IMR-90 (cell line): ENCODE measurements around the gene KNCN. TPM values are rescaled to one million over a fixed set of nuclear protein-coding genes. Genes with fewer than 3 reads are reported as not detected.

Experiments
- ATAC-seq: fragments of 200-7000 bp; cut with Tn5 transposase; 2 replicates; pipeline ENCODE4 v1.9.1; 2020; ENCODE audit warnings: low read depth, mild to moderate bottlenecking, moderate library complexity
- BruUV-seq: library from RNA; stranded (reverse); fragments of 400-500 nt; replicated peaks from 2 replicates; lab custom pipeline; 2021; lab: Mats Ljungman, UMichigan
- CTCF ChIA-PET: fragments of 300-600 bp; formaldehyde crosslinking; extraction: SDS; loops from one replicate; lab custom pipeline; 2021; ENCODE audit warnings: antibody characterized with exemption; lab: Yijun Ruan, JAX
- POLR2A ChIA-PET: fragments of 300-600 bp; sonication (Branson Sonifier 250); formaldehyde crosslinking; loops from one replicate; lab custom pipeline; 2022; ENCODE audit warnings: antibody characterized with exemption; ENCODE audit not compliant: unreplicated experiment; lab: Charles Lee
- DNase-seq: peaks from one replicate; pipeline ENCODE4 v3.0.0; 2013
- H2AFZ ChIP-seq: replicated peaks from 2 replicates; pipeline ENCODE3; 2013; ENCODE audit warnings: low read length, mild to moderate bottlenecking; ENCODE audit not compliant: poor library complexity
- H2AK5ac ChIP-seq: 2 replicates; pipeline ENCODE4 v1.6.1; 2013; ENCODE audit warnings: low read depth, low read length, inconsistent platforms
- H2AK9ac ChIP-seq: replicated peaks from 2 replicates; pipeline ENCODE3; 2013; ENCODE audit warnings: mild to moderate bottlenecking, low read depth, low read length, moderate library complexity; ENCODE audit not compliant: poor library complexity
- H2BK120ac ChIP-seq: 2 replicates; pipeline ENCODE4 v1.6.1; 2013; ENCODE audit warnings: low read depth, low read length, inconsistent platforms
- H2BK15ac ChIP-seq: 3 replicates; pipeline ENCODE4 v1.6.1; 2013; ENCODE audit warnings: low read depth, low read length, inconsistent platforms
- H2BK20ac ChIP-seq: 2 replicates; pipeline ENCODE4 v1.6.1; 2013; ENCODE audit warnings: low read depth, mild to moderate bottlenecking, inconsistent platforms, low read length, moderate library complexity
- H2BK5ac ChIP-seq: 2 replicates; pipeline ENCODE4 v1.6.1; 2013; ENCODE audit warnings: mild to moderate bottlenecking, low read depth, low read length, inconsistent platforms; ENCODE audit not compliant: poor library complexity, severe bottlenecking
- H3K14ac ChIP-seq: replicated peaks from 2 replicates; pipeline ENCODE4 v1.6.1; 2013; ENCODE audit warnings: low read depth, low read length, inconsistent platforms
- H3K18ac ChIP-seq: 2 replicates; pipeline ENCODE4 v1.6.1; 2013; ENCODE audit warnings: low read depth, low read length, control low read depth
- H3K23ac ChIP-seq: 2 replicates; pipeline ENCODE4 v1.6.1; 2013; ENCODE audit warnings: low read depth, low read length, inconsistent platforms
- H3K27ac ChIP-seq: 2 replicates; pipeline ENCODE4 v1.5.1; 2013; ENCODE audit warnings: mild to moderate bottlenecking, control low read depth, low read length; ENCODE audit not compliant: insufficient read depth
- H3K27me3 ChIP-seq: 2 replicates; pipeline ENCODE4 v1.6.1; 2013; ENCODE audit warnings: low read length; ENCODE audit not compliant: control insufficient read depth, insufficient read depth
- H3K36me3 ChIP-seq: 2 replicates; pipeline ENCODE4 v1.6.1; 2013; ENCODE audit warnings: low read length, mixed read lengths; ENCODE audit not compliant: control insufficient read depth, insufficient read depth
- H3K4ac ChIP-seq: 2 replicates; pipeline ENCODE4 v1.6.1; 2013; ENCODE audit warnings: low read depth, low read length, inconsistent platforms
- H3K4me1 ChIP-seq: 2 replicates; pipeline ENCODE4 v1.6.1; 2013; ENCODE audit warnings: low read length, mixed read lengths; ENCODE audit not compliant: control insufficient read depth, insufficient read depth
- H3K4me2 ChIP-seq: 2 replicates; pipeline ENCODE4 v1.6.1; 2013; ENCODE audit warnings: low read depth, mild to moderate bottlenecking, control low read depth, low read length, moderate library complexity
- H3K4me3 ChIP-seq: 2 replicates; pipeline ENCODE4 v1.5.1; 2013; ENCODE audit warnings: low read depth, mild to moderate bottlenecking, control low read depth, low read length, moderate library complexity; ENCODE audit not compliant: insufficient read depth
- H3K56ac ChIP-seq: 2 replicates; pipeline ENCODE4 v1.6.1; 2013; ENCODE audit warnings: low read length, inconsistent platforms; ENCODE audit not compliant: insufficient read depth; ENCODE audit errors: extremely low read depth
- H3K79me1 ChIP-seq, 2 experiments: 2 replicates each; pipeline ENCODE4 v1.6.1; 2013; ENCODE audit warnings: low read length in 2 of 2, inconsistent platforms in 1 of 2, low read depth in 1 of 2
- H3K9ac ChIP-seq: 2 replicates; pipeline ENCODE4 v1.6.1; 2013; ENCODE audit warnings: low read depth, low read length, control low read depth
- H3K9me1 ChIP-seq: 2 replicates; pipeline ENCODE4 v1.6.1; 2013; ENCODE audit warnings: low read length, inconsistent platforms; ENCODE audit not compliant: insufficient read depth
- H3K9me3 ChIP-seq: 2 replicates; pipeline ENCODE4 v1.6.1; 2013; ENCODE audit warnings: low read length; ENCODE audit not compliant: control insufficient read depth, insufficient read depth
- H4K20me1 ChIP-seq: 2 replicates; pipeline ENCODE4 v1.6.1; 2013; ENCODE audit warnings: low read length, inconsistent platforms; ENCODE audit not compliant: insufficient read depth
- H4K5ac ChIP-seq: 2 replicates; pipeline ENCODE4 v1.6.1; 2013; ENCODE audit warnings: mild to moderate bottlenecking, low read depth, low read length, control low read depth
- H4K8ac ChIP-seq, 2 experiments: 2 replicates each; pipeline ENCODE4 v1.6.1; 2013; ENCODE audit warnings: low read depth in 2 of 2, low read length in 2 of 2, control low read depth in 1 of 2, inconsistent platforms in 1 of 2
- H4K91ac ChIP-seq: 2 replicates; pipeline ENCODE4 v1.6.1; 2013; ENCODE audit warnings: low read depth, low read length, inconsistent platforms; ENCODE audit not compliant: insufficient read depth
- BHLHE40 ChIP-seq: fragments of 150-350 bp; IDR thresholded peaks from 2 replicates; pipeline ENCODE4 v1.6.1; 2016; ENCODE audit warnings: mild to moderate bottlenecking, low read depth, low read length
- CEBPB ChIP-seq: IDR thresholded peaks from 2 replicates; pipeline ENCODE4 v1.6.1; 2012; ENCODE audit warnings: low read depth, low read length, improper control_type of control experiment
- CHD1 ChIP-seq: IDR thresholded peaks from 2 replicates; pipeline ENCODE4 v1.6.1; 2012; ENCODE audit warnings: low read depth, low read length, improper control_type of control experiment
- CTCF ChIP-seq: conservative IDR thresholded peaks from 2 replicates; pipeline ENCODE4 v1.5.1; 2012; ENCODE audit warnings: mild to moderate bottlenecking, low read depth, low read length, improper control_type of control experiment
- ELK1 ChIP-seq: fragments of 150-350 bp; IDR thresholded peaks from 2 replicates; pipeline ENCODE4 v1.6.1; 2016; ENCODE audit warnings: low read depth, mild to moderate bottlenecking, low read length, moderate library complexity, borderline replicate concordance
- FOS ChIP-seq: fragments of 150-350 bp; IDR thresholded peaks from 2 replicates; pipeline ENCODE4 v1.6.1; 2016; ENCODE audit warnings: low read depth, low read length
- MAFK ChIP-seq: IDR thresholded peaks from 2 replicates; pipeline ENCODE4 v1.6.1; 2012; ENCODE audit warnings: low read depth, low read length, improper control_type of control experiment
- MAZ ChIP-seq: IDR thresholded peaks from 2 replicates; pipeline ENCODE4 v1.6.1; 2012; ENCODE audit warnings: low read depth, mild to moderate bottlenecking, low read length, improper control_type of control experiment, moderate library complexity, borderline replicate concordance
- MXI1 ChIP-seq: IDR thresholded peaks from 2 replicates; pipeline ENCODE4 v1.6.1; 2012; ENCODE audit warnings: low read depth, mild to moderate bottlenecking, low read length, moderate library complexity, borderline replicate concordance
- NFE2L2 ChIP-seq: fragments of 150-350 bp; IDR thresholded peaks from 2 replicates; pipeline ENCODE4 v1.6.1; 2016; ENCODE audit warnings: low read depth, mild to moderate bottlenecking, low read length
- POLR2A ChIP-seq: IDR thresholded peaks from 2 replicates; pipeline ENCODE4 v1.6.1; 2012; ENCODE audit warnings: mild to moderate bottlenecking, low read depth, low read length
- RAD21 ChIP-seq: IDR thresholded peaks from 2 replicates; pipeline ENCODE4 v1.6.1; 2012; ENCODE audit warnings: low read length, improper control_type of control experiment
- RCOR1 ChIP-seq: IDR thresholded peaks from 2 replicates; pipeline ENCODE4 v1.6.1; 2012; ENCODE audit warnings: mild to moderate bottlenecking, low read length, improper control_type of control experiment; ENCODE audit not compliant: insufficient replicate concordance
- RFX5 ChIP-seq: IDR thresholded peaks from 2 replicates; pipeline ENCODE4 v1.8.0; 2012; ENCODE audit warnings: low read depth, mild to moderate bottlenecking, low read length, moderate library complexity
- SMC3 ChIP-seq: fragments of 150-350 bp; IDR thresholded peaks from 2 replicates; pipeline ENCODE4 v1.6.1; 2016; ENCODE audit warnings: low read depth, mild to moderate bottlenecking, antibody characterized with exemption, low read length, moderate library complexity
- USF2 ChIP-seq: fragments of 150-350 bp; IDR thresholded peaks from 2 replicates; pipeline ENCODE4 v1.6.1; 2017; ENCODE audit warnings: mild to moderate bottlenecking, antibody characterized with exemption, low read length, low read depth
- WGBS, 2 experiments: methylation state at CpG; one replicate each; pipeline versions ENCODE4 v1.1.5 to v1.1.7; 2013; ENCODE audit warnings: missing lambda C conversion rate in 2 of 2; ENCODE audit not compliant: insufficient read length in 1 of 2; ENCODE audit errors: extremely low coverage in 2 of 2; 5-methylcytosine and 5-hydroxymethylcytosine counted together
- dilution Hi-C: fragments of 300-500 bp; cut with HindIII; formaldehyde crosslinking; loops from one replicate; pipeline ENCODE4 v1.14.3; 2018; ENCODE audit warnings: low sequenced_read_pairs; ENCODE audit not compliant: unreplicated experiment
- in situ Hi-C: fragments of 300-500 bp; cut with MboI; formaldehyde crosslinking; loops from 3 replicates; pipeline ENCODE4 v1.14.3; 2019; ENCODE audit warnings: low sequenced_read_pairs, inconsistent platforms, mixed read lengths
- intact Hi-C: fragments of 100-400 bp; cut with micrococcal nuclease; formaldehyde crosslinking; loops from 2 replicates; pipeline ENCODE4 v1.10.0; 2022
- polyA plus RNA-seq, 3 experiments: library from polyadenylated mRNA; depleted of rRNA; stranded (reverse); fragments of >200 nt; gene quantifications; 2 replicates each; pipeline ENCODE4 v1.2.3, GENCODE V29; 2012; ENCODE audit warnings: low replicate concordance in 1 of 3
- total RNA-seq: library from RNA; depleted of rRNA; stranded (reverse); fragments of >200 nt; gene quantifications from 2 replicates; pipeline ENCODE4 v1.2.3, GENCODE V29; 2012

KNCN gene
- total and polyA plus RNA-seq, 2 of the 4 experiments (the other 2 are of a cell fraction) = not detected

- in situ Hi-C loops (no loop called here), intact Hi-C loops (no loop called here), dilution Hi-C loops (no loop called here)
- H3K4me2 ChIP-seq = no peak overlapping the region
- no peak overlapping the region for H4K8ac ChIP-seq
- CTCF ChIA-PET = no interaction called here
- POLR2A ChIA-PET = no interaction called here
- no peak overlapping the region for H2AK5ac ChIP-seq
- no peak overlapping the region for H3K14ac ChIP-seq
- 88% methylated on average over 1 of the region's 6 CpGs; no CpG with 5 or more reads in 1 of the 2 experiments for WGBS, 2 experiments
- H4K20me1 ChIP-seq = no peaks in the 10 kb centered on the region
- no peak overlapping the region for H3K23ac ChIP-seq
- H3K4me1 ChIP-seq = peaks cover 2% of the 10 kb centered on the region; the same call in 1 of the 2 replicates
- no peak overlapping the region for H2AFZ ChIP-seq
- H2BK5ac ChIP-seq = no peak overlapping the region
- H3K18ac ChIP-seq = no peak overlapping the region
- H3K36me3 ChIP-seq = peaks cover 23% of the 10 kb centered on the region
- no peak overlapping the region for H2BK15ac ChIP-seq
- H3K9ac ChIP-seq = no peak overlapping the region
- H3K56ac ChIP-seq = no peak overlapping the region
- H3K4me3 ChIP-seq = no peak overlapping the region
- H4K91ac ChIP-seq = no peak overlapping the region
- H2AK9ac ChIP-seq = no peak overlapping the region
- no peak for ATAC-seq
- H2BK120ac ChIP-seq = no peak overlapping the region
- H3K27ac ChIP-seq = no peak overlapping the region
- H2BK20ac ChIP-seq = no peak overlapping the region
- H3K9me1 ChIP-seq = peaks cover 8% of the 10 kb centered on the region
- no TSS peak for BruUV-seq
- H4K5ac ChIP-seq = no peak overlapping the region
- DNase-seq = no peak
- TF ChIP-seq CEBPB = no peak
- TF ChIP-seq CTCF = no peak
- TF ChIP-seq CHD1 = no peak
- no peak for TF ChIP-seq ELK1
- TF ChIP-seq NFE2L2 = no peak
- no peak for TF ChIP-seq FOS
- no peak for TF ChIP-seq BHLHE40
- no peak for TF ChIP-seq MXI1
- no peak for TF ChIP-seq RAD21
- TF ChIP-seq MAFK = no peak
- TF ChIP-seq USF2 = no peak
- no peak for TF ChIP-seq MAZ
- no peak for TF ChIP-seq SMC3
- TF ChIP-seq RFX5 = no peak
- no peak for TF ChIP-seq POLR2A
- TF ChIP-seq RCOR1 = no peak
- no peak overlapping the region for H3K4ac ChIP-seq
- no peaks in the 10 kb centered on the region for H3K79me1 ChIP-seq
- no peaks in the 10 kb centered on the region for H3K9me3 ChIP-seq
- no peaks in the 10 kb centered on the region for H3K27me3 ChIP-seq
Measured at GRCh38 chr1:46571691-46572225, 20.3 kb upstream of the KNCN start.
